Amniotic stem cell (primary cell): Measurements from ENCODE around the gene PAPPA2.

Source experiments
- DNase-seq: peaks from one replicate; lab custom pipeline; 2025; lab: John Stamatoyannopoulos, UW

Gene PAPPA2

DNA sequence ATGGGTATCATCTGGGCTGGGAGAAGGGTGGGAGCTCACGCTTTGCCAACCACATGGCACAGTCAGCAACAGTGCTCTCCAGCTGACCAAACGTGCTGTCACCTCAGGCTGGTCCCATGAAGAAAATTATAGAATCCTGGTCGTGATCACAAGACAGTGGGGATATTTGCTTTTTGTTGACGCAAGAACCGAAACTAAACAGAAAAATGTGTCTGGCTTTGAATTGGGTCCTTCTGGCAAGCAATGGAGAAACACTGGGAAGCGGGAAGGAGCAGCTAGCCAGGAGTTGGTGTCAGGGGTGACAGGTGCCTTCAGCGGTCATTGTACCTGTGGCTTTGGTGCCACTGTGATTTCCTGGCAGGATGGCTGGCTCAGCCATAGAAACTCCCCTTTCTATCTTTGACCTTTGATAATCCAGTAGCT, 304.8 kb downstream of the PAPPA2 start:
- DNase-seq = no peak

DNA sequence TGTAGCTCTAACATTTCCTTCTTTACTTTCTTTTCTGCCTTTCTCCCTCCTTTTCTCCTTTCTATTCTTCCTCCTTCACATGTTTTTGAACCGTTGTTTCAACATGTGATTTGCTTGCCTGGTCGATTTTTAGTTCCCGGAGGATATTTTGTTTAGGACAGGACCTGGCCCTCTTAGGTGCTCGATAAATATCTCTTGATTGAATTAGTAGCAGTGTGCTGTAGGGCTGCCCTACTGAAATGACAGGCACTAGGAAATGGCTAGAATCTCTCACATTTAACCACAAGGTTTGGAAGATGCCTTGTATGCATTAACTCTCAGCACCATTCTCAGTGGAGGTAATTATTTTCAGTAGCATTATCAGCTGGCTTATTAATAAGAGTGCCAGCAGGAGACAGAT, 305.6 kb downstream of the PAPPA2 start:
- DNase-seq = no peak

DNA sequence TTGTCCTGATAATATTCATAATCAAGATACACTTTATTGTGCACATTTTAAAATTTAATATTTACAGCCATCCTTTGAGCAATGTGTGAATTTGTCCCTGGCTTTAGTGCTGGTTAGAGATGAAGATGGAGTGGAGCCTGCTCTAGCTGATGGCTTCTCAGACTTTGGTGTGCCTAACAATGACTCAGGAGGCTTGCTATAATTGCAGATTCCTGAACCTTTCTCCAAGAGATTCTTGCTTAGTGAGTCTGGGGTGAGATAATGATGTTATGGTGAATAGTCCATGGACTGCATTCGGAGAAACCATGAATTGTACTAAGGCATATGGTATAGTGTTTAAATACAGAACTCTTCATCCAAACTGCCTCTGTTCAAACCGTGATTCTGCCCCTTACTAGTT, 307.1 kb downstream of the PAPPA2 start:
- DNase-seq = no peak

DNA sequence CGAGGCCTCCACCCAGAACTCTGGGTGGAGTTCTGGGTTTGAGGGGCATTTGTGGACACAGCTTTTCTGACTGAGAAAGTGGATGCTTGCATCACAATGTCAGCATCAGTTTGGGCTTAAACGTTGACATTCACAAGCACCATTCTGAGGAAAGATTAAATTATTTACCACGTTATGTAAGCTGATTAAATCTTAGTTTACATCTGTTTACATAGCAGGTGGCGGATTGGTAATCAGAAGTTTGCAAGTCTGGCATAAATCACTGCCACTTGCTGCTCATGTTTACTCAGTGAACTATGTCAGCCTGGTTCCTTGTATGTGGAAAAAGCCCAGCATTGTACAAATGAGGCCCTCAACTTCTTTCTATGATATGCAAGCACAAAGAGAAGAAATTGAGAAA, 310.1 kb downstream of the PAPPA2 start:
- DNase-seq = no peak

DNA sequence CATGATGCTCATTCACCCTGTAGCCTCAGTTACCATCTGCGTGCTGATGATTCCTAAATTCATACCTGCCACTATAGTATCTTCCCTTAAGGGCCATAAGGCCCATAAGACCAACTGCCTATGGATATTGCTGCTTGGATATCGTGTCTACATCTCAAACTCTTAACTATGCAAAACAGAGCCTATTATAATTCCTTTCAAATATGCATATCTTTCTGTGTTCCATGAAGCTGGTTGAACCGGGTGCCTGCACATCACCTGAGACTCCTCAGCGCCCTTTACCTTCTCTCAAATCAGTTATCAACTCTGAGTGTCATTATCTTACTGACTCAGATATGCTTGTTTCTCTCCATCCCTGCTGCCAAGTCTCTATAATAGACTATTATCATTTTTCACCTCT, 311.2 kb downstream of the PAPPA2 start:
- DNase-seq = no peak

DNA sequence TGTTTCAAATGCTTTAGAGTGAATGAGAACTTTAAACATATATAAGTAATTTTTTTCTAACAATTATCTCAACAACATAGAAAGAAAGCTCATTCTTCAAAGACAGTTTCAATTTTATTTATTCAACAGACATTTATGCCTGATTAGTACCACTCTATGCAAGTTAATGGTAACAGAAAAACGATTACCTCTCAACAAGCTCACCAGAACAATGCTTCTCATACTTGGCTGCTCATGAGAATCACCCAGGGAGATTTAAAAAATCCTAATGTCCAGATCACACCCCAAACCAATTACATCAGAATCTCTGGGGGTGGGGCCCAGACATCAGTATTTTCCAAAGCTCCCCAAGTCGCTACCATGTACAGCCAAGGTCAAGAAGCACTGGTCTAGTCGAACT, 312.4 kb downstream of the PAPPA2 start:
- no peak for DNase-seq

DNA sequence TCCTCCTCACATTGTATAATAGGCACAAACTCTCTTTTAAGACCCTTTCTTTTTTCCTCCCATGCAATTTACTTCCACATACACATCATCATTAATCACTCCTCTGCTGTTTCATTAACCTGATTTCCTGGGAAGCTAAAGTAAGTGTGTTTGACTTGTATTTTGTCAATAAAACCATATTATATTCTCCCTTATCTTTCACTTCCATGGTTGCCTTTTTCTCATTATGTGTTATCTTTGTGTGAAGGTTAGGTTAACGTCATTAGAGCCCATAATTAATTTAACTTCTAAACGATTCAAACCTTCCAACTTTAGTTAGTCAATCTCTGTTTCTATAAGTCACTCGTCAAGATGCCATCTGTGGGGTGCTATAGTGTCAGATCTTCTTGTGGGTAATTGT, 313.0 kb downstream of the PAPPA2 start:
- no peak for DNase-seq

DNA sequence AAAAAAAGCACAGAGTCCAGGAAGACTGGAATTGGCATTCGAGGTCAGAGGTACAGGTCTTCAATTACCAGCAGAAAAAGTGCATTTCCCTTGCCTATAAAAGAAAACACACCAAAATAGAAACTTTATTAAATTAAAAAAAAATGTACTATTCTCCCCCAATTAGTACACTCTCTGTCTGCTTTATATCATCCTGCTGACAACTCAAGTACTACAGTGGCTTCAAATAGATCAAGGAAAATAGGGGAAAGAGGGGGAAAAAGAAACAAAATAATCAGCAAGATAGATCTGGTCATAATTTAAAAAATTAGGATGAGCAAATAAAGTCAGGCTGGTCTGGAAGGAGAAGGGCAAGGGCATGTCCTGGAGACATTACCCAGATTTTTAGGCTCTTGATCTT, 315.1 kb downstream of the PAPPA2 start:
- no peak for DNase-seq

DNA sequence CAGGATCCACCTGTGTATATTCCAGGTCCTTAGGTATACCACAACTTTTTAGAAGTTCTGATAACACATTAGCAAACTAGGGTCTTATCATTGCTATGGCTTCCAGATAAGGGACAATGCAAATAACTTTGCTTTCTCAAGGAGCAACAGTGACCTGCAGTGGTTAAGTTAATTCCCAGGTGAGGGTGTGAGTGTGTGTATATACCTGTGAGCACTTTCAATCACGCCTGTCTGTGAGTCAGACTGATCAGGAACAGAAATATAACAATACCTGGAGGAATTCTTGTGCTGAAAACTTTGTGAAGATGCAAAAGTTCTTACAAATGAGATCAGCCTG, 317.0 kb downstream of the PAPPA2 start:
- DNase-seq = no peak

DNA sequence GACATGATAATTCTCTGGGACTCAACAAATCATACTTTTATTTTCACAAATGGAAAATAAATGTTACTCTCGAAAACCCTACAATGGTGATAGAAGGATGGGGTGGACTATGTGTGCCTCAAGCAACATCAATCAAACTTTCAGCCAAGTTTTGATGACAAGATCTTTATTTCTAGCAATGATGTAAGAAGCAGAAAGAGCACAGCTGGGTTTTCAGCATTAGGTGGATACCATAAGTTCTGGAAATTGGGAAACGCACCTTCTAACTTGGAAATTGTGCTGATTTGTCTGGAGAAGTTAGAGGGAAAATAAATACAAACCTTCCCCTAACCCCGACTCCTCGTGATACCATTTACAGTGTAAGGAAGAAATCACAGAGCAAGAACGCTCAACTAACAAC, 320.3 kb downstream of the PAPPA2 start:
- DNase-seq = no peak

DNA sequence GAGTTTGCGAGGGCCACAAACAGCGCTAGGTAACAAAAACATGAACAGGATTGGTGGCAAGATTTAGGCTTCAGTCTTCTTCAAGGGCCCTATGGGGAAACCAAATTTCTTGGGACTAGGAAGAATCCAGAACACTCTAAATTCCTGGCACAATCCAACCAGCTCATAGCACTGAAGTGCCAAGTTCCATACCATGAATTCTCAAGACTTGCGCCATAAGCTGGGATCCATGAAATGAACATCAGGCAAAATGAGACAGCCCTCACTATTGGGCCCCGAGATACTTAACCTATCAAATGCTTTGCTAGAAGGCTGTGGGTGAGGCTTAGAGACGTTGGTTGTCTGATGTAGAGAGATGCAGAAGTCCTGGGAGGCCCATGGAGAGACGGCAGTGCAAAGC, 322.1 kb downstream of the PAPPA2 start:
- DNase-seq = no peak

DNA sequence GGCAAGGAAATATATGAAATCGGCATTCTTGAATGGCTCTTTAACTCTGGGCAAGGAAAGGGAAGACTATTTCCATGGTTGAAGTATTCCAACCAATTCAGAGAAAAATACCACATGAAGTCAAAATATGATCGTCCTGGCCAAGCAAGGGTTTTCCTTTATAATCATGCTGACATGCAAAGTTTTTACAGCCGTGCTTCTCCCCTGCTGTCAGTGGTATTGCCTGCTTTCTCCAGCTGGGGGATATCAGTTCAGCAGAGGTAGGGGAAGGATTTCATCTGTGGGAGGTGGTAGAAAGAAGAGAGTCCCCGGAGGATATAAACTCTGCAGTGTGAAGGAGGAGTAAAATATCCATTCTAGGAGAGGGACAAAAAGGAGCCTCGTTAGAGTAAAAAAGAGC, 322.8 kb downstream of the PAPPA2 start:
- DNase-seq = no peak

DNA sequence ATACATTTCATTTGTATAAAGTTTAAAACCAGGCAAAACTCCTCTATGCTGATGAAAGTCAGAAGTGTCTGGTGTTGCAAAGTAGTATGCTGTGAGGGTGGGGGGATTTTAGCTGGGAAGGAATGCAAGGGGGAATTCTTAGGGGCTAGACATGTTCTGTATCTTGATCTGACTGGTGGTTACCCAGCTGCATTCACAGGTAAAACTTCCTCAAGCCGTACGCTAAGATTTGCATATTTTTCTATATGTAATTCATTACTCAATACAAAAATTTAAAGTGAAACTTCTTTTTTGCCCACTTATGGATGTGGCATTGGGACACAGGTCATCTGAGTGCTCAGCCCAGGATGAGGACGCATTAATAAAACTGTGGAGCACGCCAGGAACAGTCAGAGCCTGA, 323.3 kb downstream of the PAPPA2 start:
- DNase-seq = no peak

DNA sequence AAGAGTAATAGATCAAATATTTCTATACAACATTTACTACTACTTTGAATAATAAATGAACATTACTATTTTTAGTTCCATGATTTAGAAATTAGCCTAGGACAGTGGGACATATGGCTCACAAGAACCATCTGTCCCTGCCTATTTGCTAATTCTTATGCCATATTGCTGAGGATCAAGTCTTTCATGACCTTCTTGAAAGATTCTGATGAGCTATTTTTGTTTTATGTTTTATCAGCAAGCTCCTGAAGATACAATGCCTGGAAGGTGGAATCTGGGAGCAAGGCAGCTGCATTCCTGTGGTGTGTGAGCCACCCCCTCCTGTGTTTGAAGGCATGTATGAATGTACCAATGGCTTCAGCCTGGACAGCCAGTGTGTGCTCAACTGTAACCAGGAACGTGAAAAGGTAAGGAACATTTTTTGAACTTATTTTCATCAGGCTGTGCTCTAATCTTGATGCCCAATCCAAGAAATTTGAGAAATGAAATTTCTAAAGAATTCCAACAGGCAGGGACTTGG, 326.7 kb downstream of the PAPPA2 start:
- DNase-seq = no peak

DNA sequence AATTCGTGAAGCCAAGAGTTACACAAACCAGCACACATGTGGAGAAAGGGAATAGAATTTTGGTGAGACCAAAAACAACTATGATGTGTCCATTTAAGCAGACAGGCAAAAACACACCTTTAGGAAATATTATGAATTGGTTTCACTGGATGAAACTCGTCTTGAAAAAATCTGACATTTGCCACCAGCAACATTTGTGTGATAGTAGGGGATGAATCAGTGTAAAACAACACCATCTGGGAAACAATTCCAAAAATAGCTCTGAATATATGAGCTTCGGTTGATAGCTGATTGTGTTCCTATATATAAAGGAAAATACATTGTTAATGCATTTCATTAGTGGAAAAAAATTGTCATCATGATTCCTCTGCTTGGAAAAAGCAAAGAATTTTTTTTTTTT, 327.8 kb downstream of the PAPPA2 start:
- no peak for DNase-seq

DNA sequence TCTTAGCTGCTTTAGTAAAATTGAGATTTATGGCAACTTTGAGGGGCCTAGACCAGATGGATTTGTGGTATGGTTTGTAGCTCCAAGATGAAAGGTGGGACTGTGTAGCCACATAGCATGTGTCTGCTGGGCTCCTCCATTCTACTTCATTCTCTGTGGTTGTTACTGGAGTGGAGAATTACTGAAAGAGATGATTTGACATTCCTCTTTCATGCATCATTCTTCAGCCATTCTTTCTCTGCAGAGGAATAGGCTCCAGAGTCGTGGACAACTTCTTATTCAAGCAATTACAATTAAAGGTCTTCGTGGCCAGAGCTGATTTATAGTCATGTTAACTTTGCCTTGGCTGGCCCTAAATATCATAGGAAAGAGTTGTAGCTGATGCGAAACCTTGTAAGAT, 328.9 kb downstream of the PAPPA2 start:
- no peak for DNase-seq

DNA sequence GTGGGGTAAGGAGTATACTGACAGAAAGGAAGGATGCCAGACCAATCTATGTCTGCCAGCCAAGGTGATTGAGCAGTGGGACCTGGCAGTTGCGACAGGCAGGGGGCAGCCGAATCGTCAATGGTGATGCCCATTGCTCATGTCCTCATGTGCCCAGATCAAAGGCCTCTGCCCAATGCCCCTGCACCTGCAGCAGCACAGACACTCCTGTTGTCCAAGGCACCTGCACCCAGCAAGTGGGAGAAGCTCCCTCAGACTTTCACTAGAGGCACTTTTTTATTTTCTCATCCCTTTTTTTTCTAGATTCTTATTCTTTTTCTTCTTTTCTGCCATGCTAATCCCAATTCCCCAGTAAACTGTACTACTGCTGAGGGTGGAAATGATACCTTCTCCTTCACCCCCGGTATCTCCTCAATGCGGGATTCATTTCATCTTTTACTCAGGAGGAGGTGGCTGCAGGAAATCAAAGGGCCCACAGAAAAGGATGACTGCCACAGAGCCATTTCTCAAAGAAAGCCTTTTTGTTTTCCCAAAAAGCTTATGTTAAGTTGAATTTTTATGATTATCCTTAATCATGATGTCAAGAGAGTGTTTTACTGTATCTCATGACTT, 332.0 kb downstream of the PAPPA2 start:
- no peak for DNase-seq

DNA sequence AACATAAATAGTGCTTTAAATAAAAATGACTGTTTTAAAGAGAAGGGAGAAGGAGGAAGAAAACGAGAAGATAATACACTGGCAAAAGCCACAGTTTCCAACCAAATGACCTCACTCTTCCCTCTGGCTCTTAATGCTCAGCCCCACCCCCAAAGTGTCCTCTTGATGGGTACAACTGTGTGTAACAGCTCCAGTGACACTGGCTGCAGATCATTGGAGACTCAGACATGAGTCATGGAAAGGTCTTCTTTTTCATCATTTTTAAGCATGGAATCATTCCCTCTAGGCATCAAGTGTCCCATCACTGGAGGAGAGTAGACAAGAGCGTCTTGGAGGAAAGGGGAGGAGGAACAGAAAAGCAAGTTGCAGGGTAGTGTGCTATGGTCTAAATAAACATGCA, 333.0 kb downstream of the PAPPA2 start:
- no peak for DNase-seq

DNA sequence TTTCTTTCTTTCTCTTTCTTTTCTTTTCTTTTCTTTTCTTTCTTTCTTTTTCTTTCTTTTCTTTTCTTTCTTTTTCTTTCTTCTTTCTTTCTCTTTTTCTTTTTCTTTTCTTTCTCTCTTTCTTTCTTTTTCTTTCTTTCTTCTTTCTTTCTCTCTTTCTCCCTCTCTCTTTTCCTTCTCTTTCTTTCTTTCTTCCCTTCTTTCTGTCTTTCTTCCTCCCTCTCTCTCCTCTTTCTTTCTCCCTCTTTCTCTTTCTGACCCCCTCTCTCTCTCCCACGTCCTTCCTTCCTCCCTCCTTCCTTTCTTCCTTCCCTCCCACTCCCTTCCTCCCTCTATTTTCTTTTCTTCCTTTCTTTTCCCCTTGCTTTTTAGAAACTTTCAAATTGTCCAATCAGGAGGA, 333.6 kb downstream of the PAPPA2 start:
- no peak for DNase-seq

DNA sequence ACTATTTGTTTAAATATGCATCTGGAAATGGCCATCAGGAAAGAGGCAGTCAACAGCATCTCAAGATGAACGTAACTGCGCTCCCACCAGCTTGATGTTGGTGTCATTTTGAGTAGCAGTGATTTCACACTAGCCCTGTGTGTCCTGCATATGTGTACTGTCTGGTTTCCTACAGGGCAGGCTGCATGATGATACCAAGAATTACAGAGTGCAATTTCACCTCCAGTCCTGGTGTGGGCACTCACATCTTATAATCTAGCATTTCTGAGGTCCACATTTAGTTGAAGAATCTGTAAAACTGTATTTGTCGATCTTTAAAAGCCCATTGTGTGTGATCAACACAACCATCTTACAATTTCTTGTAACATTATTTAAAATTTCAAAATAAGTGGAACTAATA, 336.4 kb downstream of the PAPPA2 start:
- no peak for DNase-seq

DNA sequence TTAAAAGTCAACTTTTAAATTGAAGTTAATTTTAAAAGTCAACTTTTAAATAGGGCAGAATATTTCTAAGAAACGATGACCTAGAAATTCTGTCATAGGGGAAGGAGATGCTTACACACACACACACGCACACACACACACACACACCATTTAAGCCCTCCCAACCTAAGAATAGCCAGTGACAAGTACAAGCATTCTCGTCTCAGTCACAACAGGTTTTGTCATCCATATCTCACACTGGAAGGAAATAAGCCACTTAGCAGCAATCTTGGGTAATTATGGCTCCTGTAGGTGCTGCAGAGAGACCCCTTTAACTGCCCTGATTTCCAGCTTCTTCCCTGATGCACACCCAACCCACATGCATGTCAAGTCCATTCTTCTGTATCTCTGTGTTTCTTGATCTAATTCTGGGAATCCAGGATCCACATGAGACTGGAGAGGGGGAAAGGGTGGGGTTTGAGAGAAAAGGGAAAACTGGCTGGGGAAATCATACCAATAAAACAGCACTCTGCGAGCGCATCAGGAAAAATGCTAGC, 338.1 kb downstream of the PAPPA2 start:
- DNase-seq = no peak

DNA sequence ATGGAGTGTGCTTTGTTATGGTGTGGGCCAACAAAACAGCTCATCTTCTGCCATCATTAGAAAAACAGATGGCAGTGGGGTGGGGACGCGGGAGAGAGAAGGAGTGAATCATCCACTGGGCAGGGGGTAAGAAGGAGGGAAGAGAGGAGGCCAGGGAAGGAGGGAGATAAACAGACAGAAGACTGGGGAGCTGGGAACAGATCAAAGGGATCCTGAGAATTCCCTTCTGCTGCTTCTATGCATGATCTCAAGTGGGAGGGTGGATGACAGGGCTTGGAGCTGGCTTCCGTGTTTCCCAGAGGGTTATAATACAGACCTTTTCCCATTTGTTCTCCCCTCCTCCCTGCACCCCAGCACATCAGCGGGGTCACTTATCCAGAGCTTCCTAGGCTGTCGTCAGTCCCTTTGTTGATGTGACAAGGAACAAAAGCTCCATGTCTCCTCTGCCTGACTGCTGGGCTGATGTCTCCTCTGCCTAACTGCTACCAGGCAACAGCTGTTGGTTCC, 338.6 kb downstream of the PAPPA2 start:
- DNase-seq = no peak

DNA sequence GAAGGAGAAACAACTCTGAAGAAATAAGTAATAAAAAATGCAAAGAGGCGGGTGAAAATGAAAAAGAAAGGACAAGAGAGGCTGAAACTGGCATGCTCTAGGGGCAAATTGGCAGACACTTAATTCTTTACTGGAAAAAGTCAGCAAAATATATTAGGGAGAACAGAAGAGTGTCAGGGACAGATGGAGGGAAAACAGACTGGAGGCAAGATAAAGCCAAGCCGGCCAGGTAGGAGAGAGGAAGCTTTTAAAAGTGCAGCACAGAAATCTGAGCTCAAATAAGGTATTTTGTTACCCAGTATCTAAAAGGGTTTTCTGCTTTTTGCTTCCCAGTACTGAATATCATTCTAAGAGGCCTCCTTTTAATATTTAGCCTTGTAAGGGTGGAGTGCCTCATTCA, 339.3 kb downstream of the PAPPA2 start:
- no peak for DNase-seq

DNA sequence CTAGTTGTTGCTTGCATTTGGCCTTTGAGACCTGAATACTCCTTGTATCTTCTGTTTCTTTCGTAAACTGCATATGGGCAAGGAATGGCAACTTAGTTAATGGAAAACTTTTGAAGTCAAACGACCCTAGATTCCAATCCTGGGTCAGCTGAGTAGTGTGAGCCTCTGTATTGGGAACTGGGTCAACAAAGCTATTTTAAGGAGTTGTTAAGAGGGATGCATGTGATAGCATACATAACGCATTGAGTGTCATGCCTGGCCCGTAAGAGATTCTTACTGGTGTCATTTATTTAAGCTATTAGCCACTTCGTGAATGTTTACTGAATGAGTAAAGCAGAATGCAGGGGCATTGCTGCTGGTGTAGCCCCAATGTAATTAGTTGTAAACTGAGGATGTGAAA, 340.1 kb downstream of the PAPPA2 start:
- DNase-seq = no peak
